Measurements from ENCODE around the gene PLEKHA7. TPM values are rescaled to one million over a fixed set of nuclear protein-coding genes. Genes with fewer than 3 reads are reported as not detected.
A peak's percentile ranks its signal among the peaks of the same experiment; 100 is the strongest.

The PLEKHA7 gene
- total and polyA plus RNA-seq, 2 of the 13 experiments (the other 11 are each of a cell fraction or from before 2014, with no cell fraction given) = 17.5 to 18.7 TPM

DNA sequence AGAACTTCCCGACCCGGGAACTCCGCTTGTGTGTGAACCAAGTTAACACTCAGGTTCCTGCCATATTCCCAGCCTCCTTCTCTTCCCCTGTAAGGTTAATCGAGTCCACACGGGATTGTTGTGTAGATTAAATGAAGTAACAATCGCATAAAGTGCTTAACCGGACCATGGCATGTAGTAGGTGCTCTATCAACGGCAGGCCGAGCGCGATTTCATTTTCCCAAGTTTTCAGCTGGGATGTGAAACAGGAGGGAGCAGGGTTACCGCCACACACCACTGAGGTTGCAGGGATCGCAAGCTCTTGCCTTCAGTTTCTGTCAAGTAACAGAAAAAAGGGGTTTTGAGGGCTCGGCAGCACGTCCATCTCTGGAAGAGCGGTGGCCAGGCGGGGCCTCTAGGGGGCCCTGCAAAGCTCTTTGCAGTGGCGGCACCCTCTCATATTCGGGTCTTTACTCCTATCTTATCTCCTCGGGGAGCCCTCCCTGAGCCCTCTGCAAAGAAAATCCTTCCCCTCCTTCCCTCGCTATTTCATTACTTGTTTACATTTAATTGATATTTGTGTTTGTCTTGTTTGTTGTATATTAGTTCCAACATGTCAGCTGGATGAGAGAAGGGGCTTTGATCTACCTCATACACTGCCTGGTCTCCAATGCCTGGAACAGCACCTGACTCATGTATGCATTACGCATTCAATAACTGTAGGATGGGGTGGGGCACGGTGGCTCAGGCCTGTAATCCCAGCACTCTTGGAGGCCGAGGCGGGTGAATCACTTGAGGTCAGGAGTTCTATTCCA is 816 bp upstream of the PLEKHA7 start (continued):
- TF ChIP-seq, protein P1, sequence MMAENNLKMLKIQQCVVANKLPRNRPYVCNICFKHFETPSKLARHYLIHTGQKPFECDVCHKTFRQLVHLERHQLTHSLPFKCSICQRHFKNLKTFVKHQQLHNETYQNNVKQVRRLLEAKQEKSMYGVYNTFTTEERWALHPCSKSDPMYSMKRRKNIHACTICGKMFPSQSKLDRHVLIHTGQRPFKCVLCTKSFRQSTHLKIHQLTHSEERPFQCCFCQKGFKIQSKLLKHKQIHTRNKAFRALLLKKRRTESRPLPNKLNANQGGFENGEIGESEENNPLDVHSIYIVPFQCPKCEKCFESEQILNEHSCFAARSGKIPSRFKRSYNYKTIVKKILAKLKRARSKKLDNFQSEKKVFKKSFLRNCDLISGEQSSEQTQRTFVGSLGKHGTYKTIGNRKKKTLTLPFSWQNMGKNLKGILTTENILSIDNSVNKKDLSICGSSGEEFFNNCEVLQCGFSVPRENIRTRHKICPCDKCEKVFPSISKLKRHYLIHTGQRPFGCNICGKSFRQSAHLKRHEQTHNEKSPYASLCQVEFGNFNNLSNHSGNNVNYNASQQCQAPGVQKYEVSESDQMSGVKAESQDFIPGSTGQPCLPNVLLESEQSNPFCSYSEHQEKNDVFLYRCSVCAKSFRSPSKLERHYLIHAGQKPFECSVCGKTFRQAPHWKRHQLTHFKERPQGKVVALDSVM (CRISPR knock-in tag; IDR thresholded peaks at IDR 0.05) = peak; percentile 28; the same call in 1 of the 2 replicates
- TF ChIP-seq KLF11 (CRISPR knock-in tag; IDR thresholded peaks at IDR 0.05) (no peak), MTERF4 (CRISPR knock-in tag; IDR thresholded peaks at IDR 0.05) (no peak), SSRP1 (CRISPR knock-in tag; IDR thresholded peaks at IDR 0.05) (no peak), RXRB (CRISPR knock-in tag; IDR thresholded peaks at IDR 0.05; ENCODE audit: borderline replicate concordance) (peak; percentile 40), KIAA2018 (CRISPR knock-in tag; IDR thresholded peaks at IDR 0.05; ENCODE audit: borderline replicate concordance) (no peak), SOX5 (CRISPR knock-in tag; IDR thresholded peaks at IDR 0.05; ENCODE audit: borderline replicate concordance) (0 out of 2 replicates have a peak, but pooled peaks have one; percentile 2), NFYC (CRISPR knock-in tag; IDR thresholded peaks at IDR 0.05) (no peak), ZSCAN25 (CRISPR knock-in tag; IDR thresholded peaks at IDR 0.05) (0 out of 2 replicates have a peak, but pooled peaks have one; percentile 19), JDP2 (CRISPR knock-in tag; IDR thresholded peaks at IDR 0.05; ENCODE audit: borderline replicate concordance) (no peak), ZNF777 (CRISPR knock-in tag; IDR thresholded peaks at IDR 0.05) (no peak), ZNF451 (CRISPR knock-in tag; IDR thresholded peaks at IDR 0.05) (no peak)
- TF ChIP-seq, protein P2, sequence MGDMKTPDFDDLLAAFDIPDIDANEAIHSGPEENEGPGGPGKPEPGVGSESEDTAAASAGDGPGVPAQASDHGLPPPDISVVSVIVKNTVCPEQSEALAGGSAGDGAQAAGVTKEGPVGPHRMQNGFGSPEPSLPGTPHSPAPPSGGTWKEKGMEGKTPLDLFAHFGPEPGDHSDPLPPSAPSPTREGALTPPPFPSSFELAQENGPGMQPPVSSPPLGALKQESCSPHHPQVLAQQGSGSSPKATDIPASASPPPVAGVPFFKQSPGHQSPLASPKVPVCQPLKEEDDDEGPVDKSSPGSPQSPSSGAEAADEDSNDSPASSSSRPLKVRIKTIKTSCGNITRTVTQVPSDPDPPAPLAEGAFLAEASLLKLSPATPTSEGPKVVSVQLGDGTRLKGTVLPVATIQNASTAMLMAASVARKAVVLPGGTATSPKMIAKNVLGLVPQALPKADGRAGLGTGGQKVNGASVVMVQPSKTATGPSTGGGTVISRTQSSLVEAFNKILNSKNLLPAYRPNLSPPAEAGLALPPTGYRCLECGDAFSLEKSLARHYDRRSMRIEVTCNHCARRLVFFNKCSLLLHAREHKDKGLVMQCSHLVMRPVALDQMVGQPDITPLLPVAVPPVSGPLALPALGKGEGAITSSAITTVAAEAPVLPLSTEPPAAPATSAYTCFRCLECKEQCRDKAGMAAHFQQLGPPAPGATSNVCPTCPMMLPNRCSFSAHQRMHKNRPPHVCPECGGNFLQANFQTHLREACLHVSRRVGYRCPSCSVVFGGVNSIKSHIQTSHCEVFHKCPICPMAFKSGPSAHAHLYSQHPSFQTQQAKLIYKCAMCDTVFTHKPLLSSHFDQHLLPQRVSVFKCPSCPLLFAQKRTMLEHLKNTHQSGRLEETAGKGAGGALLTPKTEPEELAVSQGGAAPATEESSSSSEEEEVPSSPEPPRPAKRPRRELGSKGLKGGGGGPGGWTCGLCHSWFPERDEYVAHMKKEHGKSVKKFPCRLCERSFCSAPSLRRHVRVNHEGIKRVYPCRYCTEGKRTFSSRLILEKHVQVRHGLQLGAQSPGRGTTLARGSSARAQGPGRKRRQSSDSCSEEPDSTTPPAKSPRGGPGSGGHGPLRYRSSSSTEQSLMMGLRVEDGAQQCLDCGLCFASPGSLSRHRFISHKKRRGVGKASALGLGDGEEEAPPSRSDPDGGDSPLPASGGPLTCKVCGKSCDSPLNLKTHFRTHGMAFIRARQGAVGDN (CRISPR knock-in tag; IDR thresholded peaks at IDR 0.05) = 0 out of 2 replicates have a peak, but pooled peaks have one; percentile 21
